GM12864 (cell line): ENCODE measurements around the gene PIK3R6.
A peak's percentile ranks its signal among the peaks of the same experiment; 100 is the strongest.
"Not testable (repeated sequence)": the region's sequence is repeated elsewhere in the genome, so short reads cannot be mapped to it uniquely, and the experiment has no call there.

Source experiments
- DNase-seq: peaks from one replicate; pipeline ENCODE4 v3.0.0-alpha.2; 2011; ENCODE audit warnings: low read depth
- H3K4me3 ChIP-seq: 2 replicates; pipeline ENCODE4 v1.5.1; 2011; ENCODE audit warnings: mild to moderate bottlenecking, low read depth, low read length, control low read depth
- TF ChIP-seq, protein P1 (sequence below): IDR thresholded peaks from 2 replicates; pipeline ENCODE4 v1.5.1; 2011; ENCODE audit warnings: low read depth, mild to moderate bottlenecking, moderate library complexity, low read length, control low read depth, inconsistent platforms; ENCODE audit errors: missing control alignments

The PIK3R6 gene

DNA sequence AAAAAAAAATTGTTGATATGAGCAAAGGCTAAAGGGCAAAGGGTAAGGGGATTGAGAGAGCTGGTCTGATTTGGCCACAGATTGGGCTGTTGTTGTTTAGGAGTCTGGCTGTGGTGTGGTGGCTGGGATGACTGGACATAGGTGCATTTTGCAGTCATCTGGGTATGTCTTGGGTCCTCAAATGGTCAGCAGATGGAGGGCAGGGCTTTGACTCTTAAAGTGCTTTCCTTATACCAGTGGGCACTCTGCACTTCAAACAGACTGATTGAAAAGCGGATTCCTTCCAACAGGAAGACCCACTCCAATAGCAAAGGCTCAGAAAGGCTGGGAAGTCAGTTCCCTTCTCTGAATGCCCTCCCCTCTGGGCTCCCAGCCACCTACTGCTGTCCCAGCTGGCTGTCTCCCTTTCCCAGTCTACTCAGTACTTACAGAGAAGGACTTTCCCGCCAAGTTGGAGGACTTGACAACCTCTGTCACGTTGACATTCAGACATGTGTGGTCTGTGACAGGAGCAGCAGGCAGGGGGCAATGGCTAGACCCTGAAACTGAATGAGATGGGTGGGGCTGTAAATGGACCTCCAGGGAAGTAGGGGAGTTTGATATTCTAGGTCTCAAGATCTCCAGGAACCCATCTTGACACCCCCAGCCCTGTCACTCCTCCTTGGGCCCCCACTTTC lies 48.7 kb downstream of the PIK3R6 start:
- no peak overlapping the region for H3K4me3 ChIP-seq
- no peak for DNase-seq
- TF ChIP-seq, protein P1, sequence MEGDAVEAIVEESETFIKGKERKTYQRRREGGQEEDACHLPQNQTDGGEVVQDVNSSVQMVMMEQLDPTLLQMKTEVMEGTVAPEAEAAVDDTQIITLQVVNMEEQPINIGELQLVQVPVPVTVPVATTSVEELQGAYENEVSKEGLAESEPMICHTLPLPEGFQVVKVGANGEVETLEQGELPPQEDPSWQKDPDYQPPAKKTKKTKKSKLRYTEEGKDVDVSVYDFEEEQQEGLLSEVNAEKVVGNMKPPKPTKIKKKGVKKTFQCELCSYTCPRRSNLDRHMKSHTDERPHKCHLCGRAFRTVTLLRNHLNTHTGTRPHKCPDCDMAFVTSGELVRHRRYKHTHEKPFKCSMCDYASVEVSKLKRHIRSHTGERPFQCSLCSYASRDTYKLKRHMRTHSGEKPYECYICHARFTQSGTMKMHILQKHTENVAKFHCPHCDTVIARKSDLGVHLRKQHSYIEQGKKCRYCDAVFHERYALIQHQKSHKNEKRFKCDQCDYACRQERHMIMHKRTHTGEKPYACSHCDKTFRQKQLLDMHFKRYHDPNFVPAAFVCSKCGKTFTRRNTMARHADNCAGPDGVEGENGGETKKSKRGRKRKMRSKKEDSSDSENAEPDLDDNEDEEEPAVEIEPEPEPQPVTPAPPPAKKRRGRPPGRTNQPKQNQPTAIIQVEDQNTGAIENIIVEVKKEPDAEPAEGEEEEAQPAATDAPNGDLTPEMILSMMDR = no peak

DNA sequence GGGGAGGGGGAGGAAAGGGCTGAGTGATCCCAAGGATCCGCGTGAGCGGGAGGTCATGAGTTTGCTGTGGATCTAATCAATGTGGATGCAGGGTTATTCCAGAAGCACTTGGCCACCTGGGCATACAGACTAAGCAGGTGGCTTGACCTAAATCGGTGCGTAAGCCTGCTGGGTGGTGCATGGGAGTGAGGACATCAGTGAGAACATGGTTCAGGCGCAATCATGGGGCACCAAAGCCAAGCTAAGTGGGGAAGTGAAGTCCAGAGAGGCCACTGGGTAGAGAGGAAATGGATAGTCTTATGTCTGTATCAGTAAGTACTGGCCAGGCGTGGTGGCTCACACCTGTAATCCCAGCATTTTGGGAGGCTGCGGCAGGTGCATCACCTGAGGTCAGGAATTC lies 49.4 kb downstream of the PIK3R6 start:
- no peak for DNase-seq
- TF ChIP-seq, protein P1 = no peak
- no peak overlapping the region for H3K4me3 ChIP-seq

DNA sequence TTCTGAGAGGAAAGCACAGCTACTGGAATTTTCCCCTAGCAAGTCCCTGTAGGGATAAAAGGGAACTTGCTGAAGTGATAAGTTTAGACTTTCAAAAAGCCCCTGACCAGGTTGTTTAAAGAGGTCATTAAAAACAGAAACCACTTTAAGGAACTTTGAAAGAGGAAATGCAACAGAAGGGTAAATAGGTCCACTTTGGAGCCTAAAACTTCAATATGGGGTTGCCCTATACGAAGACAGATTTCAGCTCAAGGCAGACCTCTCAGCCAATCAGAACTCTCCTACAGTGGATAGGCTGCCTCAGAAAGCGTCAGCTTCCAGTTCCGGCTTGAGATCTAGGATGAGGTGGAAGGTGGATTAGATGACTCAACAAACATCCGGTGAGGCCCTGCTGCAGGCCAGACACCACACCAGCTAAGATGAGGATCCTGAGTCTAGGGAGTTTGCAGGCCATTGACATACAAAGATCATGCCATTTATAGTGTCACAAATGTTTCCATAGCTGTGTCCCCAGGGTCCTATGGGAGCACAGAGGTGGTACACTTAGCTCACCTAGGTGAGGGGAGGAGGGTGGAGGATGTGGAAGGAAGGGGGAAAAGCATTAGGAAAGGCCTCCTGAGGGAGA lies 60.4 kb downstream of the PIK3R6 start:
- TF ChIP-seq, protein P1 = no peak
- DNase-seq = peak; percentile 98
- H3K4me3 ChIP-seq = no peak overlapping the region

DNA sequence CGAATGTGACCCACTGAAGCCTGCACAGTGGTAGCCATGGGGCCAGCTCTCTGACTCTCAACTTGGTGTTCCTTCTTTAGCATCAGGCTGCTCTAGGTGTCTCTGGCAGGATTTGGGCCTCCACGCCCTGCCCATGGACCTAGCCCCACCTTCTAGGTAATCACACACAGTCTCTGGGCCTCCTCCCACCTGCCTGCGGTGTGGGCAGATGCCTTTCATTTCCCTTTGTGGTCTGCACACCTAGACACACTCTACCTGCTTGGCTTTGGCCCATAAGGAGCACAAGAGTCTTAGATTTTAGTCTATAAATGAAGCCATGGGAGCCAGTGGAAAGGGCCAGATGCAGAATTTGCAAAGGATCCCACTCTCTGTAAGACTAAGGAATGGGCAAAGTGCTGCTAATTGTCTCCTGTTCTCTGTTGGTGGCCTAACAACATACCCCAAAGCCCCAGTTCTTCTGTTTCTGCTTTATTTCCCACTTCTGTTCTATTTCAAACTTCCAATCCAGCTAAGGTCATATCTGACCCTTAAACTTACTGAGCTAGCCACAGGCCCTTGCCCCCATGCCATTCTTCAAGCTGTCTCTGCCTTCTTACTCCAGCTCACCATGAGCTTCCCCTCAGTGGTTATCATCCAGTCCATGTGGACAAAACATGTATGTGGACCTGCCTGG lies 61.1 kb downstream of the PIK3R6 start:
- no peak overlapping the region for H3K4me3 ChIP-seq
- DNase-seq = peak; percentile 42
- TF ChIP-seq, protein P1 = no peak

DNA sequence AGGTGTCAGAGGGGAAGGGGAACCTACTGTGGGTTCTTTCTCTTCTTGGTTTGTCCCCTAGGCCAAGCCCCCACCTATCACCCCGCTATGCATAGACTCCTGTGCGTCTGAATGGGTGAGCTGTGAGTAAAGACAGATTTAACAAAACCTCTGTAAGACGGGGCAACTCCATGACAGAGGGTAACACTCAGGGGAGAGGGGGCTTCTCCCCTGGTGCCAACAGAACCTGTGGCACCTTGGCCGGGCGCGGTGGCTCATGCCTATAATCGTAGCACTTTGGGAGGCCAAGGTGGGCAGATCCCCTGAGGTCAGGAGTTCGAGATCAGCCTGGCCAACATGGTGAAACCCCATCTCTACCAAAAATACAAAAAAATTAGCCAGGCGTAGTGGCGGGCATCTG lies 62.1 kb downstream of the PIK3R6 start:
- not testable (repeated sequence) for H3K4me3 ChIP-seq, DNase-seq

DNA sequence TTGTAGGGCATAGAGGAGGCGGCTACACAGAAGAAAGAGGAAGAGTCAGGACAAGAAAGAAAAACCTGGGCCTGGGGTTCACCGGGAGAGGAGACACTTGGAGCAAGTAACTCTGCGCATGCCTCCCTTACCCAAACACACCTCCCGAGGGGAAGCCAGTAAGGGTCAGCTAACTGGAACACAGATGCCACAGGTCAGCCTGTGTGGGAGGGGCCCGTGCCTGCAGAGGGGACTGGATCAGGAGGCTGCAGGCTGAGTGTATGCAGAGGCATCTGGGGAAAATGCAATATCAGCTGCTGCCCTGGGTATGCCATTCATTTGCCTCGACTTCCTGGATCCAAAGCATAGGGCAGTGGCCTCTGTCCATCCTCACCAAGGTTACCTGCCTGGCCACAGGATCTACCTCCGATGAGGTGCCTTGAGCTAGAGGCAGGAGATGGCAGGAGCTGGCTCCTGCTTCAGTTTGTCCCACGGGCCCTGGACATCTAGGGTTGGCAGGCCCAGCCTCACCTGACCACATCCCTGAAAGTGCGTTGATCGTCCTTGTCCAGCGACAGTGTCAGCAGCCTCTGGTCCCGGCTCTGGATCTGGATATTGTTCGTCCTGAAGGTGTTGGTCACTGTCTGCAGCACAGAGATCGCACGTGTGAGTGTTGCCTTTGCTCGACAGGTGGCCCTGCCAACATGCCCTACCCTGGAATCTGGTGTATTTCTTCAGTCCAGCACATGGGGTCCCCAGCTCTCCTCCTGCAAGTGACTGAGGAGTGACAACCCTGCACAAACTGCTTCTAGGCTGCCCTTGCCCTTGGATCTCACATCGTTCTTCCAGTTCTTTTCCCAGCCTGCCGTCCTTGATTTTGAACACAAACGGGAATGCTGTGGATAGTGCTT lies 63.7 kb downstream of the PIK3R6 start:
- H3K4me3 ChIP-seq = no peak overlapping the region
- TF ChIP-seq, protein P1 = no peak
- no peak for DNase-seq
